ENCODE results near the gene MYOZ2.
"Not testable (repeated sequence)": the region's sequence is repeated elsewhere in the genome, so short reads cannot be mapped to it uniquely, and the experiment has no call there.

MYOZ2 gene

DNA sequence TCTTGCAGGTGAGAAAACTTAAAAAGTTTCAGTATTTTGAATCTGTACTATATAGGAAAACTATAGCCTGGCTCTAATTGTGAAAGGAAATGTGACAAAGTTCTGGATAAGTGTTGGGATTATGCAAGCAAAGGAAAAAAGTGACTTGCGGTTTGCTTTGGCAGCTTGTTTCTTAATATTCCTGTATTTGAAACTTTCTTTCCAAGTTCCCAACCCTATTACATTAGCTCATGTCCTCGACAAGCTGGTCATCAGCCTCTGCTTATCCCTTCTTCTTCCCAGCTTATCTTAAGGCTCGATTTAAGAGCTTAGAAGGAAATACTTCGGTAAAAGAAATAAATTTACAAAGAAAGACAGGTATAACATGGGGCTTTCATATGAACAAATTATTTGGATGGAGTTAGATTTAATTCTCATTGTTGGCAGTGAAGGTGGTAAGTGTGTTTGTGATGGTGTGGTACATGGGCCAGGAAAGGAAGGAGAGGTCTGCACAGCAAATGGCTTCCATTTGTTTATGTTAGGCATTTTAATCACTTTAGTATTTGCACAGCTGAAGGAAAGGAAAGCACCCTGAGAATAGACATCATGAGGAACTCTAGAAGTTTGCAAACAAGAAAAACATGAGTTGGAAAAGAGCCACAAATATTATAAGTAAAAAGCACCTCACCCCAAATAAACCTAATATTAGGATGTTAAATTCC, 5.1 kb upstream of the MYOZ2 start:
- no peak for DNase-seq

DNA sequence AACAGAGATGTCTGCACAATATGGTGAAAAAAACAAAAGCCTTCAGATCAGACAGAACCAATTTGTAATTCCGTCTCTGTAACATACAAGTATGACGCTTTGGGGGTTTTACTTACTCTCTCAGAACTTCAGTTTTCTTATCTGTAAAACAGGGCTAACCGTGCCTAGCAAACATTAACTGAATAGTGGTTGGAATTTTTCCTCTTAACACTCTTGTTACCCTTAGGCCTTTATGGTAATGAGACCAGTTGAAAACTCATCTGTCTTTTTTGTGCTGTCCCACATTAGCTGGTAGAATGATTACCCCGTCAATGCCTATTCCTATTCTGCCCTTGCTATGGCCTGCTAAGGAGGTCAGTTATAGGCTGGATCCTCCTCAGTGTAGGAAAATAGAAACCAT, 4.5 kb upstream of the MYOZ2 start:
- no peak for DNase-seq

DNA sequence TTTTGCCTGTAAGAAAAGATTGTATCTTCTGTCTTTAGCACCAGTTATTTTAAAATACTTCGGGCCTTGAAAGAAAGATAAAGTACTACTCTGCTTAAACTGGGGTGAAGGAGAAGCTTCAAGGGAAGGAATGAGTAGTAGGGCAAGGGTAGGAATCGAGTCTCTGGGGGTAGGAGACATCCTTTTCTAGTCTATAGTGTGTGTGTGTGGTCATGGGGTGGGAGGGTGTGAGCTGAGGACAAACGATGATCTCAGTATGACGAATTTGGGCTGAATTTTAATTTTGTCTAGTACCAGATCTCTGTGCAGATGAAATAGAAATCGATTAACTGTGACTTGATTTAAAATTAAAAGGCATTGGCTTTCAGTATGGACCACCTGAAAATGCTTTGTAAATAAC, 3.3 kb upstream of the MYOZ2 start:
- DNase-seq, result no peak

DNA sequence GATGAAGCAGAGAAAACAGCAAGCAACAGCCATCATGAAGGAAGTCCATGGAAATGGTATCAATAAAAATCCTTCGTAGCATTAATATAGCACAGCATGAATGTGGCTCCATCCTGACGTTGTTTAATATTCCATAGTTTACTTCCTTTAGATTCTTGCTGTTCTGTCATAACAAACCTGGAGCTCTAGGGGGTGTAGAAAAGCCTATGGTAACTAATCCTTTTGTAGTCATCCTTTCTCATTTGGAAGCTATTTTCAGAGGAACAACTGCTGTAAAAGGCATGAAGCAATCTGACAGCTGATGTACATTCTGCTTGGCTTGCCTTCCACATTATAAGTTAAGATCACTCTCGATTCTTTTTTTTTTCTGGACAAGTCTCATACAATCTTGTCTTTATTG, 914 bp downstream of the MYOZ2 start:
- no peak for DNase-seq

DNA sequence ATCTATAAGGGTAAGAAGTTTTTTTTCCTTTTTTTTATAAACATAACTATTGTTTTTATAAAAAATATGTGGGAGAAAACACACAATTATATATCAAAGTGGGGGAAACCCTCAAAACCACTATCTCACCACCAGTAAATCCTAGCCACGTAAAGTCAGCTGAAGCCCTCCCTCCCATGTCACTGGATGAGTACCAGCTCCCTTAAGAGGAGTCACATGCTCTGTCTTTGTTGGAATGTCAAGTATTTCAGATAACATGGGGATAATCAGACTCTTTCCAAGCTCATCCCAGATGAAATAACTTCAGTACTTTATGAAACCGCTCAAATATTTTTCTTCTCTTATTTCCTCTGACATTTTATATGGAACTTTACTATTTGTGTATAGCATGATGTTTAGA, 2.4 kb downstream of the MYOZ2 start:
- peak in 1 of 2 donors; percentile 8 for DNase-seq

DNA sequence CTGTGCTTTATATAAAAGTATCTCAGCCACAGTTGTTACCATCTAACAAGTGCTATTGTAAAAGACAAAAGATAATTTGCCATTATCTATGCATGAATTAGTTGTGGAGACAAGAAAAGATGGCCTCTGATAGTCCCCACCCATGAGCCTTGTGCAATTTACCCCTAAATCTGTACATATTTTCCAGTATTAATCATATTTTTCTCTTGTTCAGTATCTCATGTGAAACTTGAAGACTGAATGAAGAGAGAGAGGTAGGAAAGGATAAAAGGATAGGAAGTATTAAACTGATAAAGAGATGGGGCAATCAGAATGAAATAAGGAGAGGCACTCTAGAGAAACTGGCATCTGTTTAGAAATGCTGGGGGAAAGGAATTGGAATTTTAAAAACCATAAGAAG, 3.7 kb downstream of the MYOZ2 start:
- no peak for DNase-seq

DNA sequence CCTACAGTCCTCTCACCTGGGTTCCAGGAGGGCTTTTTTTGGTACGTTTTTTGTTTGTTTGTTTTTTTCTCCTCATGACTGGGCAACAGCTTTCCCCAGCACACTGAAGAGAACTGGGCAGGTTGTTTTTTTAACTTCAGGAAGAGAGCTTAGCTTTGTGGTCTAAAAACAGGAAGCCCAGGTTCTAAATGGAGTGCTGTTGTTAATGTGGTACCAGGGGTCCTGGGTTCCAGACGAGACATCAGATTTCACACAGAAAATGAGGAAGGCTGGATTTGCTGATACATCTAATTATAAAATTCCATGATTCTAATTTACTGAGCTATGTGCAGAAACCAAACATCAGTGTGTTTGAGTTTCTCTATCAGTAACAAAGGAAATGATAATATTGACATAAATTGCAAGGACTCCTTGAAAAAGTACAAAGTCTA, 4.2 kb downstream of the MYOZ2 start:
- peak in 1 of 2 donors; percentile 20 for DNase-seq

DNA sequence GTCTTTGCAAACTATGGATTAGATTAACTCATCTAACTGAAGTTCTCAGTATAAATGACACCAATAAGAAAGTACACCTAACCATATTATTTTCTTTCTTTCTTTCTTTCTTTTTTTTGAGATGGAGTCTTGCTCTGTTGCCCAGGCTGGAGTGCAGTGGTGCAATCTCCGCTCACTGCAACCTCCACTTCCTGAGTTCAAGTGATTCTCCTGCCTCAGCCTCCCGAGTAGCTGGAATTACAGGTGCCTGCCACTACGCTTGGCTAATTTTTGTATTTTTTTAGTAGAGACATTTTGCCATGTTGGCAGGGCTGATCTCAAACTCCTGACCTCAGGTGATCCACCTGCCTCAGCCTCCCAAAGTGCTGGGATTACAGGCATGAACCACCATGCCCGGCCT, 5.7 kb downstream of the MYOZ2 start:
- DNase-seq, result not testable (repeated sequence)

DNA sequence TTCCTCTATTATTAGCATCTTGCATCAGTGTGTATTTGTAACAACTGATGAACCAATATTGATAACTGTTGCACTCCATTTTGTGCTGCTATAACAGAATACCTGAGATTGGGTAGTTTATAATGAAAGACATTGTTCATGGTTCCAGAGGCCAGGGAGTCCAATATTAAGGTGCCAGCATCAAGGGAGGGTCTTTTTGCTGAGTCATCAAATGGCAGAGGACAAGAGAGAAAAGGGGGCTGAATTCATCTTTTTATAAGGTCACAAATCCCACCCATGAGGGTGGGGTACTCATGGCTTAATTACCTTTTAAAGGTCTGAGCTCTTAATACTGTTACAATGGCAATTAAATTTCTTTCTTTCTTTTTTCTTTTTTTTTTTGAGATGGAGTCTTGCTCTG, 7.2 kb downstream of the MYOZ2 start:
- no peak for DNase-seq

DNA sequence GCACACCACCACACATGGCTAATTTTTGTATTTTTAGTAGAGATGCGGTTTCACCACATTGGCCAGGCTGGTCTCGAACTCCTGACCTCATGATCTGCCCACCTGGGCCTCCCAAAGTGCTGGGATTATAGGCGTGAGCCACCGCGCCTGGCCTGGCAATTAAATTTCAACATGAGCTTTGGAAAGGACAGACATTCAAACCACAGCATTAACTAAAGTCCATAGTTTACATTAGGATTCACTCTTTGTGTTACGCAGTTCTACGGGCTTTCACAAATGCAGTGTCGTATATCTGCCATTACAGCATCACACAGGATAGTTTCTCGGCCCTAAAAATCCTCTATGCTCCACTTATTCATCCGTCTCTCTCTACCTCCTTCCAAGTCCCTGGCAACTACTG, 7.7 kb downstream of the MYOZ2 start:
- not testable (repeated sequence) for DNase-seq

DNA sequence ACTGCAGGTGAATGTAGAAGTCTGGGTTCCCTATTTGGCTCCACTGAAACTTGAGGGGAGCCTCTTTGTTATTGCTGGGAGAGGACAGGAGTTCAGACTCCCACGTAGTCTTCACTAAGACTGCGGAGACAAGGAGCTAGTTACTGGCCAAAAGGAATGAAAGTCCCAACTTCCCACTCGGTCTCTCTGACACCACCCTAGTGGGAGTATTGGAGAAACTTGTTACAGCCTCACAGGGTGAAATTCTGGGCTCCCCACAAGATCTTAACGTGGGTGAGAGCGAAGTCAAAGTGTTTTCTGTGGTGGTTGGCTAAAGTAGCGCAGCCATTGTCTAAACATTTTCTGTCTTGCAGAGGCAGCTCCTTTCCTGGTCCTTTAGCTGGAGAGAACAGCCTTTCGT, 13.5 kb downstream of the MYOZ2 start:
- no peak for DNase-seq

DNA sequence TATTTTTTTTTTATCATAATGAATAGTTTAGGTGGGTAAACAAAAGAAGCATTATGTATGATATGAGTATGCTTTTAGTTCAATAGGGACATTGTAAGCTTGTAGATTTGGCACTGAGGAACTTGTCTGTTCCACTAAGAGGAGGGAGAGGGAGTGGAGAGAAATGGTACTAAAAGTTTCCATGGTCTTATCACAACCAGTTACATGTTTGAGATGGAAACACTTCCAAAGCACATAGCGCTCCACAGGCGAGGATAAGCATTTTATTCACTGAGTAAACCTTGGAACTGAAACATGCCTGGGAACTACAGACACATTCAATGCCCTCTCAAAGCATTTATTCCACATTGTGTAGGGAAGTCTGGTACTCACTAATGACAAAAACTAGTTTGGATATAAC, 15.5 kb downstream of the MYOZ2 start:
- DNase-seq, result no peak

DNA sequence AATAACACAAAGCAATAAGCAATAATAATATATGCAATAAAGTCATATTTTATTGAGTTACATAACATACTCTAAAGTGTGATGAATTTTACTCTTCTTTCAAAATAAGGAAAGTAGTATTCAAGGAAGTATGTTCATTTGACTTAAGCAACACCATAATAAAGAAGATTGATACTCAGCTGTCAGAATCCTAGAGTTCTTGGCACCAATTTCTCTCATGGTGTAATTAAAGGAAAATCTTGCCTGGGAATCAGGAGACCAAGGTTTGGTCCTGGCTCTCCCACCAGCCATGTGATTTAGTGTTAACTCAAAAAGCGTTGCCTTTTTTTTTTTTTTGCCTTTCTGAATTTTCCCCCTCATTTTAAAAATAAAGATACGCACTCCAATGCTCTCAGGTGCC, 17.1 kb downstream of the MYOZ2 start:
- DNase-seq, result no peak

DNA sequence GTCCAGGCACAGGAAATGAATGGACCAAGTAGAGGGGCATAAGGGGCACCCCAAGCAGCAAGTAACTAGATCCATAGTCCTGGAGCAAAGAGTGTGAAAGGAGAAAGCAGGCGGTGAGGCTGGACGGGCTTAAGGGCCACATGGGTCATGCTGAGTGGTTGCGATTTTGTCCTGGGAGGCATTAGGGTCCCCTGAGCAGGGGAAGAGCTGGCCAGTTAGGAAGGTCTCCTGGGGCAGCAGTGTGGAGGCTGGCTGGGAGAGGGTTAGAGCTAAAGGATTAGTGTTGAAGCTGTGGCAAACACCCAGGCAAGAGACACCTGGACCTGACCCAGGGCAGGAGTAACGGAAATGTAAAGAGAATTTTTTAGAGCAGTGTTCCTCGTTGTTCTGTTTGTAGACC, 26.5 kb downstream of the MYOZ2 start:
- DNase-seq, result no peak

DNA sequence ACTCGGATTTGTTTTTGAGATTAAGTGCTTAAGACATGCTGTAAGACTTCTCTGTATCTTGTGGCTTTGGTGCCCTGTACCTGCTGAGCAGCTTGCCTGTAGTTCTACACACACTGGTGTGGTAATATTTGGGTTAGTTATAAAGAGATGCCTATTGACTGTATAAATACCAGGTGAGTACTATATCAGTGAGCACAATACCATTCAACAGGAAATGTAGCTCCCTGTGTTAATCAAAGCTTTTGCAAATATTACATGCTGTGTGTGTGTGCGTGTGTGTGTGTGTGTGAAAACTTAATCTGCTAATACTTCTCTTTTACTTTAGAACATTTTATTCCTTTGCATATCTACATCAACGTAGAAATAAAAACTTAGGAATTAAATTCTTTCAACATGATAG, 30.1 kb downstream of the MYOZ2 start:
- DNase-seq, result no peak

DNA sequence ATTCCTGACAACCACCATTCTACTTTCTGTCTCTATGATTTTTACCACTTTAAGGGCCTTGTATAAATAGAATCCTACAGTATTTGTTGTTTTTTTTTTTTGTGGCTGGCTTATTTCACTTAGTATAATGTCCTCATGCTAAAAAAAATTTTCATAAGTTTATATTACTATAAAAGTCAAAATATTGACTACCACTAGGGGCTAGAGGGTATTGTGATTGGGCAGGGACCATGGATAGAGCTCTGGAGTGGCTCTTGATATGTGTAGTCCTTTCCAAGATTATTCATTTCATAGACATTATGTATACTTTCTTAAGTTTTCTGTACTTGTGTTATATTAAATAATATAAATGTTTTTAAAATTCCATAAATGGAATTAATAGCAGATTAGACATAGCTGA, 34.6 kb downstream of the MYOZ2 start:
- no peak for DNase-seq

DNA sequence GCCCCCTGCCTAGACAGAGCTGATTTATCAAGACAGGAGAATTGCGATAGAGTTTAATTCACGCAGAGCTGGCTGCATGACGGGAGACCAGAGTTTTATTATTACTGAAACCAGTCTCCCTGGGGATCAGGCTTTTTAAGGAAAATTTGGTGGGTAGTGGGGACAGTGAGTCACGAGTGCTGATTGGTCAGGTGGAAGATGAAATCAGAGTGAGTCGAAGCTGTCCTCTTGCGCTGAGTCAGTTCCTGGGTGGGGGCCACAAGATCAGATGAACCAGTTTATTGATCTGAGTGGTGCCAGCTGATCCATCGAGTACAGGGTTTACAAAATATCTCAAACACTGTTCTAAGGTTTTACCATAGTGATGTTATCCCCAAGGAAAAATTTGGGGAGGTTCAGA, 36.6 kb downstream of the MYOZ2 start:
- no peak for DNase-seq

DNA sequence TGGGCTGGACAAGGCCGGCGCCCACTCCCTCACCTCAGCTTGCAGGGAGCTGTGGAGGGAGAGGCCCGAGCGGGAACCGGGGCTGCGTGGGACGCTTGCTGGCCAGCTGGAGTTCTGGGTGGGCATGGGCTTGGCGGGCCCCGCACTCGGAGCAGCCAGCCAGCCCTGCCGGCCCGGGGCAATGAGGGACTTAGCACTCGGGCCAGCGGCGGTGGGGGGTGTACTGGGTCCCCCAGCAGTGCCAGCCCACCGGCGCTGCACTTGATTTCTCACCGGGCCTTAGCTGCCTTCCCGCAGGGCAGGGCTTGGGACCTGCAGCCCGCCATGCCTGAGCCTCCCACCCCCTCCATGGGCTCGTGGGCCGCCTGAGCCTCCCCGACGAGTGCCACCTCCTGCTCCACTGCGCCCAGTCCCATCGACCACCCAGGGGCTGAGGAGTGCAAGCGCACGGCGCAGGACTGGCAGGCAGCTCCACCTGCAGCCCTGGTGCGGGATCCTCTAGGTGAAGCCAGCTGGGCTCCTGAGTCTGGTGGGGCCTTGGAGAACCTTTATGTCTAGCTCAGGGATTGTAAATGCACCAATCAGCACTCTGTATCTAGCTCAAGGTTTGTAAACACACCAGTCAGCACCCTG, 38.2 kb downstream of the MYOZ2 start:
- DNase-seq, result not testable (repeated sequence)

DNA sequence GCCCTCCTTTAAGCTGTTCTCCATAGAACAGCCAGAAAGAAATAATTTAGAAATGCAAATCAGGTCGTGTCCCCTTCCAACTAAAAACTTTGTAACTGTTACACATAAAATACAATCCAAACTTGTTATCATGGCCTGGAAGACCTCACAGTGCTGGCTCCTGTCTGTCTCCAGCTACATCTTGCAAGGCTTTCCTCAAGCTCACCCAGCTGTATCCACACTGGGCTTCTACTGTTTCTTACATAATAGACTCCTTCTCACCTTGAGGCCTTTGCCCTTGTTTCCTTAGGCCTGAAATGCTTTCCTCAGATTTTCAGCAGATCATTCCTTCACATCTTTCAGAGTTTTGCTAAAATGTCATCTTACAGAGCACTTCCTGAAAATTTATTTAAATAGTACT, 43.4 kb downstream of the MYOZ2 start:
- no peak for DNase-seq

DNA sequence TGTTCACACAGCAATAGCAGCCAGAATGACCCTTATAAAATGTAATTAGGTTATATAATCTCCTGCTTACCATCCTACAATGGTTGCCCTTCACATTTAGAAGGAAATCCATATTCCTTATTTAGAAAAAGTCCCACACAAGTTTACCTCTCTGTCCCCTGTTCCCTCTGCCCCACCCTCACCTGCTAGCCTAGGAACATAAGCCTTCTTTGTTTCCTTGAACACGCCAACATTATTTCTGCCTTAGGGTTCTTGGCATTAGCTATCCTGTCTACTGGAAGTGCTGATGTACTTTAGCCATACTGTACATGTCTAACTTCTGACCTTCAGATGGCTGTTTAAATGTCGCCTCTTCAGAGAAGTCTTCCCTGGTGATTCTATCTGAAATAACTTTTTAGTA, 48.5 kb downstream of the MYOZ2 start:
- no peak for DNase-seq

DNA sequence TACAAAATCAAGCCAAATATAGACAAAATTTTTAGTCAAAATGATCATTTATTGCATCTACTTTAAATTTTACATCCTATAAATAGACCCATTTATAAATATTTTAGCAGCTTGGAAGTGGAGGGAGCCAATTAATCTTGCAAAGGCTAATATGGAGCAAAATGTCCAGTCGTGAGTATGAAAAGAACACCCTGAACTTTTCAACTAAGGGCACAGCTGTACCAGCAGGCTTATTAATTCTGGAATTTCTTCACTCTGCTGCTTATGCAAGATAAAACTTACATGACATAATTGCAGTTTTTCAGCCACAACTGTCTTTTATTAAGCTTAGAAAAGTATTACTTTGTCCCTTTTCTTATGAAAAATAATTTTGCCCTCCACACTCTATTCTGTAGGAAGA, 54.0 kb downstream of the MYOZ2 start:
- no peak for DNase-seq

DNA sequence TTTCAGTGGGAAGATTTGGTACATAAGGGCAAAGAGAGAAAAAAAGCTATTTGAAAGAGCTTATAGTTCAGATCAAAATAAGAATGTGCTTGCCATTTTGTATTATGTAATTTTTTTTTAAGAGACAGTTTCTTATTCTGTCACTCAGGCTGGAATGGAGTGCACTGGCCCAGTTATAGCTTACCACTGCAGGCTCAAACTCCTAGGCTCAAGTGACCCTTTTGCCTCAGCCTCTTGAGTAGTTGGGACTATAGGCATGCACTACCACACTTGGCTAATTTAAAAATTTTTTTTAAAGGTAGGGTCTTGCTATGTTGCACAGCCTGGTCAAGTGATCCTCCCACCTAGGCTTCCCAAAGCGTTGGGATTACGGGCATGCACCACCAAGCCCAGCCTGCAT, 54.7 kb downstream of the MYOZ2 start:
- no peak for DNase-seq

DNA sequence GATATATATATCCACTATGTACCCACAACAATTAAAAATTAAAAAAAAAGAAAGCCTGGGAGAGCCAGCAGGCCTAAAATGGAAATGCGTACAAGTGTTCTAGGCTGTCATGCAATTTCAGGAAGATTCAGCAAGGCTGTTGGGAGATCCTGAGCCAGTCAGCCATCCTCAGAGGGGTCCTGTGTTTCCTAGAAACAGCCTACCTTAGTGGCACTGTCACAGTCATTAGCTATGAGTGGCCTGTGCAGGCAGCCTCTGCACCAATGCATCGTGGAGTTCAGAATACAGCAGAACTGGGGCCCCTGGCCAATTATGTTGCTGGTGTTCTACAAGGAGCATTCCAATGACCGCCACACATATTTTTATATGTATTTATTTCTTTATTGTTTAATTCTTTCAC, 55.9 kb downstream of the MYOZ2 start:
- DNase-seq, result no peak

DNA sequence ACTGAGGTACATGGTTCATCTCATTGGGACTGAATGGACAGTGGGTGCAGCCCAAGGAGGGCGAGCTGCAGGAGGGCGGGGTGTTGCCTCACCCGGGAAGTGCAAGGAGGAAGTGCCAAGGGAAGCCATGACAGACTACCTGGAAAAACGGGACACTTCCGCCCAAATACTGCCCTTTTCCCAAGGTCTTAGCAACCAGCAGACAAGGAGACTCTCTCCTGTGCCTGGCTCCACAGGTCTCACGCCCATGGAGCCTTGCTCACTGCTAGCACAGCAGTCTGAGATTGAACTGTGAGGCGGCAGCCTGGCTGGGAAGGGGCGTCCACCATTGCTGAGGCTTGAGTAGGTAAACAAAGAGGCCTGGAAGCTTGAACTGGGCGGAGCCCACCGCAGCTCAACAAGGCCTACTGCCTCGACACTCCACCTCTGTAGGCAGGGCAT, 62.2 kb downstream of the MYOZ2 start:
- no peak for DNase-seq

DNA sequence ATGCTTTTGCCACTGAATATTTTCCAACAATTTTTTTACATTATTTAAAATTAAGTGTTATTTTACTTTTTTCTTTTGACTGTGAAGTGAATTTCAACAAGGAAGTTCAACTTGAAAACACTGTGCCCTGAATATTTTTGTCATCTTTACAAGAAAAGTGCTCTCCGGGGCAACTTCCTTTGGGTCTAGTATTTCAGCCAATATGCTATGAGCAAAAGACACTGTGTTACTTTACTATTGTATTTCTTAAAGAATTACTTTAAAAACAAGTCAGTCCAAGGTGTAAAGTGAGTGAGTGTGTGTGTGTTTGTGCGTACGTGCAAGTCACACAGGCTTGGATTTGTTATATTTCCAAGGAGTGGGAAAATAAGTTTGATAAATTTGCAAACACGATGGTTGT, 69.3 kb downstream of the MYOZ2 start:
- no peak for DNase-seq

All from CD4-positive, alpha-beta T cell treated with Interleukin-4 for 1 hour (primary cell).